GM12878 (cell line): ENCODE measurements around the gene DGKB. TPM values are rescaled to one million over a fixed set of nuclear protein-coding genes. Genes with fewer than 3 reads are reported as not detected.

ENCODE experiments used
- ATAC-seq: fragments of 200-7000 bp; cut with Tn5 transposase; 3 replicates; pipeline ENCODE4 v1.9.1; 2020; ENCODE audit warnings: mild to moderate bottlenecking, moderate library complexity
- BruUV-seq: library from RNA; stranded (reverse); fragments of 400-500 nt; replicated peaks from 2 replicates; lab custom pipeline; 2021; lab: Mats Ljungman, UMichigan
- CTCF ChIA-PET: fragments of 300-600 bp; sonication (Branson Sonifier 250); formaldehyde crosslinking; extraction: SDS; loops from one replicate; lab custom pipeline; 2021; ENCODE audit warnings: inconsistent platforms; lab: Yijun Ruan, JAX
- POLR2A ChIA-PET: fragments of 350-600 bp; formaldehyde crosslinking; extraction: SDS; loops from one replicate; lab custom pipeline; 2021; ENCODE audit warnings: inconsistent platforms; lab: Charles Lee
- RAD21 ChIA-PET: fragments of 300-600 bp; sonication (Branson Sonifier 250); formaldehyde crosslinking; loops from one replicate; lab custom pipeline; 2023; ENCODE audit warnings: antibody characterized with exemption; ENCODE audit not compliant: unreplicated experiment; lab: Charles Lee
- SMC1A ChIA-PET: fragments of 300-600 bp; sonication (Branson Sonifier 250); formaldehyde crosslinking; loops from one replicate; lab custom pipeline; 2023; ENCODE audit not compliant: unreplicated experiment, uncharacterized antibody; lab: Charles Lee
- DNase-seq: peaks from one replicate; pipeline ENCODE4 v3.0.0-alpha.2; 2011; ENCODE audit warnings: low read depth, low spot score
- FAIRE-seq: peaks from 3 replicates; lab custom pipeline; 2011; peaks lifted over from hg19 to GRCh38; lab: Jason Lieb, UNC
- H2AFZ ChIP-seq: 2 replicates; pipeline ENCODE4 v1.6.0; 2011; ENCODE audit warnings: low read depth, low read length, control low read depth; ENCODE audit not compliant: control insufficient read depth
- H3K27ac ChIP-seq: 2 replicates; pipeline ENCODE4 v1.5.1; 2011; ENCODE audit warnings: control low read depth; ENCODE audit not compliant: control insufficient read depth, insufficient read depth
- H3K27me3 ChIP-seq, 2 experiments: replicated peaks in 1 of 2; 2 replicates each; pipeline versions ENCODE4 v1.6.0 to v1.6.1; 2011; ENCODE audit warnings: low read length in 1 of 2; ENCODE audit not compliant: control insufficient read depth in 2 of 2, insufficient read depth in 2 of 2
- H3K36me3 ChIP-seq, 2 experiments: 2 replicates each; pipeline ENCODE4 v1.5.1; 2011; ENCODE audit warnings: low read length in 1 of 2; ENCODE audit not compliant: control insufficient read depth in 2 of 2, insufficient read depth in 2 of 2
- H3K4me1 ChIP-seq: 2 replicates; pipeline ENCODE4 v1.6.1; 2011; ENCODE audit warnings: mild to moderate bottlenecking, low read length, moderate library complexity, mixed read lengths; ENCODE audit not compliant: control insufficient read depth, insufficient read depth
- H3K4me2 ChIP-seq: 2 replicates; pipeline ENCODE4 v1.6.0; 2011; ENCODE audit warnings: control low read depth; ENCODE audit not compliant: control insufficient read depth, insufficient read depth
- H3K4me3 ChIP-seq: fragments of 200-600 bp; sonication (generic); 2 replicates; pipeline ENCODE4 v1.5.1; 2016
- H3K79me2 ChIP-seq: 2 replicates; pipeline ENCODE4 v1.6.0; 2011; ENCODE audit warnings: low read length; ENCODE audit not compliant: control insufficient read depth, insufficient read depth
- H3K9ac ChIP-seq: 2 replicates; pipeline ENCODE4 v1.8.0; 2011; ENCODE audit warnings: low read length, control low read depth, mixed read lengths; ENCODE audit not compliant: control insufficient read depth, insufficient read depth
- H3K9me3 ChIP-seq: replicated peaks from 3 replicates; pipeline ENCODE4 v1.5.1; 2011; ENCODE audit warnings: mild to moderate bottlenecking, low read length; ENCODE audit not compliant: control insufficient read depth, insufficient read depth
- H4K20me1 ChIP-seq: 2 replicates; pipeline ENCODE4 v1.6.0; 2011; ENCODE audit not compliant: control insufficient read depth, insufficient read depth
- ASH2L ChIP-seq: fragments of 300-600, 200-600 bp; sonication (generic); IDR thresholded peaks from 2 replicates; pipeline ENCODE4 v1.6.1; 2017; ENCODE audit warnings: low read depth, mild to moderate bottlenecking, borderline replicate concordance
- BRCA1 ChIP-seq: IDR thresholded peaks from 2 replicates; pipeline ENCODE4 v1.6.1; 2011; ENCODE audit warnings: low read depth, low read length, improper control_type of control experiment
- CBX3 ChIP-seq: fragments of 200-600 bp; sonication (generic); IDR thresholded peaks from 2 replicates; pipeline ENCODE4 v1.6.1; 2016; ENCODE audit warnings: low read depth, borderline replicate concordance
- EP300 ChIP-seq, 2 experiments: fragments of 150-350 bp in 1 of 2; IDR thresholded peaks; 2 replicates each; pipeline ENCODE4 v1.6.1; 2011 to 2012; ENCODE audit warnings: low read depth in 2 of 2, low read length in 2 of 2, borderline replicate concordance in 1 of 2, improper control_type of control experiment in 1 of 2, inconsistent platforms in 1 of 2; ENCODE audit not compliant: control insufficient read depth in 1 of 2
- EZH2 ChIP-seq: IDR thresholded peaks from 2 replicates; pipeline ENCODE4 v1.6.1; 2012; ENCODE audit warnings: low read depth, mild to moderate bottlenecking, control low read depth, inconsistent platforms, low read length, borderline replicate concordance; ENCODE audit not compliant: control insufficient read depth
- FOS ChIP-seq: IDR thresholded peaks from 3 replicates; pipeline ENCODE4 v1.6.1; 2011; ENCODE audit warnings: borderline replicate concordance; ENCODE audit not compliant: insufficient read length; ENCODE audit errors: extremely low read depth
- IKZF1 ChIP-seq: fragments of 450-650 bp; conservative IDR thresholded peaks from 2 replicates; pipeline ENCODE4 v1.6.1; 2017; ENCODE audit warnings: antibody characterized with exemption, mild to moderate bottlenecking
- JUNB ChIP-seq: IDR thresholded peaks from 2 replicates; pipeline ENCODE4 v1.6.1; 2016; ENCODE audit warnings: antibody characterized with exemption, mild to moderate bottlenecking
- MTA3 ChIP-seq: IDR thresholded peaks from 2 replicates; pipeline ENCODE4 v1.6.1; 2012; ENCODE audit warnings: low read length, inconsistent platforms, borderline replicate concordance
- NFYA ChIP-seq: IDR thresholded peaks from 2 replicates; pipeline ENCODE4 v1.6.1; 2011; ENCODE audit warnings: low read depth, mild to moderate bottlenecking, low read length, improper control_type of control experiment, borderline replicate concordance
- POLR2A ChIP-seq: IDR thresholded peaks from 2 replicates; pipeline ENCODE4 v1.6.1; 2011; ENCODE audit warnings: low read depth, mild to moderate bottlenecking, low read length
- RAD21 ChIP-seq: IDR thresholded peaks from 2 replicates; pipeline ENCODE4 v1.6.1; 2011; ENCODE audit warnings: mild to moderate bottlenecking, low read depth, low read length, moderate library complexity; ENCODE audit not compliant: insufficient read depth
- SPI1 ChIP-seq: IDR thresholded peaks from 2 replicates; pipeline ENCODE4 v1.6.1; 2011; ENCODE audit warnings: low read depth, mild to moderate bottlenecking, low read length, moderate library complexity, borderline replicate concordance; ENCODE audit not compliant: insufficient read depth
- SUPT20H ChIP-seq: IDR thresholded peaks from 2 replicates; pipeline ENCODE4 v1.6.1; 2011; ENCODE audit warnings: low read depth, mild to moderate bottlenecking, low read length, moderate library complexity, borderline replicate concordance; ENCODE audit not compliant: control insufficient read depth
- ZSCAN29 ChIP-seq: fragments of 450-650 bp; IDR thresholded peaks from 2 replicates; pipeline ENCODE4 v1.6.1; 2017; ENCODE audit warnings: mild to moderate bottlenecking, moderate library complexity
- WGBS: methylation state at CpG from one replicate; pipeline ENCODE4 v1.1.6; 2016; ENCODE audit warnings: low lambda C conversion rate; ENCODE audit not compliant: insufficient replicate concordance, insufficient coverage; ENCODE audit errors: missing lambda C conversion rate; 5-methylcytosine and 5-hydroxymethylcytosine counted together
- in situ Hi-C: fragments of 300-500 bp; cut with MboI; formaldehyde crosslinking; loops from 9 replicates; pipeline ENCODE4 v1.14.3; 2018; ENCODE audit warnings: mixed read lengths
- intact Hi-C: fragments of 100-400 bp; cut with micrococcal nuclease; formaldehyde crosslinking; loops from one replicate; pipeline ENCODE4 v1.14.2; 2022; ENCODE audit not compliant: unreplicated experiment
- polyA plus RNA-seq, 11 experiments: library from polyadenylated mRNA; depleted of rRNA in 4 of 11; unstranded in 6 of 11; stranded (reverse) in 5 of 11; fragments of >200 nt; fragmentation: Nextera tagmentation in 4 of 11; fragmentation: Illumina TruSeq in 1 of 11; extraction: Ambion mirVana in 4 of 11; extraction: Trizol in 1 of 11; gene quantifications; 1 replicate in 1 of 11; 2 replicates in 10 of 11; pipeline versions ENCODE4 v1.2.1 to v1.2.3, GENCODE V29; 2011 to 2016; ENCODE audit warnings: inconsistent platforms in 2 of 11, missing spikeins in 2 of 11, low read depth in 1 of 11
- total RNA-seq, 4 experiments: library from RNA; depleted of rRNA in 3 of 4; stranded (reverse); fragments of >200 nt in 3 of 4; fragmentation: Illumina TruSeq in 1 of 4; extraction: Trizol in 1 of 4; gene quantifications; 2 replicates each; pipeline versions ENCODE4 v1.2.1 to v1.2.3, GENCODE V29; 2013 to 2021
- TF ChIP-seq, protein P1 (sequence below), 3 experiments: IDR thresholded peaks in 2 of 3; conservative IDR thresholded peaks in 1 of 3; 2 replicates each; pipeline ENCODE4 v1.5.1; 2011; ENCODE audit warnings: low read depth in 3 of 3, low read length in 3 of 3, mild to moderate bottlenecking in 3 of 3, control low read depth in 2 of 3, moderate library complexity in 2 of 3, inconsistent platforms in 1 of 3, mixed read lengths in 1 of 3; ENCODE audit not compliant: control insufficient read depth in 2 of 3, insufficient read depth in 1 of 3; ENCODE audit errors: extremely low read depth in 1 of 3
- TF ChIP-seq, protein P2 (sequence below): IDR thresholded peaks from 2 replicates; pipeline ENCODE4 v1.6.1; 2012; ENCODE audit warnings: improper control_type of control experiment, low read depth, low read length; ENCODE audit not compliant: insufficient replicate concordance

DGKB gene
- total and polyA plus RNA-seq, 10 of the 15 experiments (the other 5 are each of a cell fraction or from before 2014, with no cell fraction given) = 0.02 to 0.10 (median 0.04) TPM; not detected in 6

DNA sequence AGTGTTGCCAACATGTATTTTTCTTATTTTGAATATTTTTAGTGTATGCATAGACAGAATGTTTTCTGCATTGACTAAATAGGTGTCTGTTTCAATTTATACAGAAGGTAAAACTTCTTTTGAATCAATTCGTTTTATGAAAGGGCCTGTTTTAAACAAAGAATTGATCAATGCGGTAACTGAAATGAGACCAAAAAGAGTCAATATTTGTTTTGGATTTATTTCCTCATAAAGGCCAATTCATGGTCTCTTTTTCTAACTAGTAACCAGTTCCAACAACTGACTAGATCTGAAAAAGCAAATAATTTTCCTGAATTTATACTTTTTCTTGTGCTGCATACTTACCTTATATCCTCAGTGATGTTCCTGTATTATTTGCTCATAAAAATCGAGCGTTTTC lies 320.5 kb downstream of the DGKB start (continued):
- no peak for TF ChIP-seq EZH2
- TF ChIP-seq POLR2A = no peak
- no peak for TF ChIP-seq CBX3
- no peak for TF ChIP-seq BRCA1
- no peak for TF ChIP-seq MTA3
- TF ChIP-seq RAD21 = no peak
- no peak for TF ChIP-seq SPI1

DNA sequence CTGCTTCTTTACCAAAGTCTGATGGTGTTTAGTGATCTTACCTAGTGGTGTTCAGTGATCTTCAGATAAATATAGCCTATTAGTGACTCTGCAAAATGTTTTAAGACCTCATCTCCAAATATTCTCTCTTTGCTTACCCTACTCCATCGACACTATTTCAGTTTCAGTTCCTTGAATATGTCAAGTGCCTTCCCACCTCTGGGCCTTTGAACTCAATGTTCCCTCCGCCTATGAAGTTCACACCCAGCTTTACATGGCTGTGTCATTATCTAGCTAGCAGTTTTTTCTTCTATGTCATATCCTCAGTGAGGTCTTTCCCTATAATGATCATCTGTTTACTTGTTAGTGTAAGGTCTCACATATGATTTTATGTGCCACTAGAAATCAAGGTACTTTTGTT lies 322.6 kb downstream of the DGKB start:
- POLR2A ChIA-PET = no interaction called here
- Histone ChIP-seq H3K27me3 (no peaks in the 10 kb centered on the region), H3K4me1 (no peaks in the 10 kb centered on the region), H3K9me3 (no peaks in the 10 kb centered on the region), H3K27ac (no peak overlapping the region), H4K20me1 (no peaks in the 10 kb centered on the region), H3K4me3 (no peak overlapping the region), H3K9ac (no peak overlapping the region), H3K79me2 (no peaks in the 10 kb centered on the region), H3K36me3 (no peaks in the 10 kb centered on the region), H2AFZ (no peak overlapping the region), H3K4me2 (no peak overlapping the region)
- in situ Hi-C loops (no loop called here), intact Hi-C loops (no loop called here)
- BruUV-seq = no TSS peak
- SMC1A ChIA-PET = no interaction called here
- DNase-seq (no peak), FAIRE-seq (no peak), ATAC-seq (peak; percentile 62)
- RAD21 ChIA-PET = no interaction called here
- CTCF ChIA-PET = interaction anchor here (1.9 kb wide), 1 partner anchor 112 kb away, joined by 3 read pairs; no protein-coding TSS in a partner anchor
- WGBS = 3% methylated on average over 2 of the region's 2 CpGs
- TF ChIP-seq RAD21 (no peak), ZSCAN29 (no peak), EP300 (IDR thresholded peaks at IDR 0.05; ENCODE audit: borderline replicate concordance in 1 of 2, control insufficient read depth in 1 of 2, low read depth in 2 of 2, low read length in 2 of 2) (no peak), JUNB (no peak), SUPT20H (no peak), IKZF1 (no peak), NFYA (no peak), FOS (no peak), ASH2L (no peak), SPI1 (no peak)
- TF ChIP-seq, protein P1, sequence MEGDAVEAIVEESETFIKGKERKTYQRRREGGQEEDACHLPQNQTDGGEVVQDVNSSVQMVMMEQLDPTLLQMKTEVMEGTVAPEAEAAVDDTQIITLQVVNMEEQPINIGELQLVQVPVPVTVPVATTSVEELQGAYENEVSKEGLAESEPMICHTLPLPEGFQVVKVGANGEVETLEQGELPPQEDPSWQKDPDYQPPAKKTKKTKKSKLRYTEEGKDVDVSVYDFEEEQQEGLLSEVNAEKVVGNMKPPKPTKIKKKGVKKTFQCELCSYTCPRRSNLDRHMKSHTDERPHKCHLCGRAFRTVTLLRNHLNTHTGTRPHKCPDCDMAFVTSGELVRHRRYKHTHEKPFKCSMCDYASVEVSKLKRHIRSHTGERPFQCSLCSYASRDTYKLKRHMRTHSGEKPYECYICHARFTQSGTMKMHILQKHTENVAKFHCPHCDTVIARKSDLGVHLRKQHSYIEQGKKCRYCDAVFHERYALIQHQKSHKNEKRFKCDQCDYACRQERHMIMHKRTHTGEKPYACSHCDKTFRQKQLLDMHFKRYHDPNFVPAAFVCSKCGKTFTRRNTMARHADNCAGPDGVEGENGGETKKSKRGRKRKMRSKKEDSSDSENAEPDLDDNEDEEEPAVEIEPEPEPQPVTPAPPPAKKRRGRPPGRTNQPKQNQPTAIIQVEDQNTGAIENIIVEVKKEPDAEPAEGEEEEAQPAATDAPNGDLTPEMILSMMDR (IDR thresholded peaks at IDR 0.05 in 2 of 3, conservative IDR thresholded peaks at IDR 0.05 in 1 of 3; ENCODE audit: control insufficient read depth in 2 of 3, extremely low read depth in 1 of 3, insufficient read depth in 1 of 3, low read depth in 3 of 3, low read length in 3 of 3) = no peak
- TF ChIP-seq, protein P2, sequence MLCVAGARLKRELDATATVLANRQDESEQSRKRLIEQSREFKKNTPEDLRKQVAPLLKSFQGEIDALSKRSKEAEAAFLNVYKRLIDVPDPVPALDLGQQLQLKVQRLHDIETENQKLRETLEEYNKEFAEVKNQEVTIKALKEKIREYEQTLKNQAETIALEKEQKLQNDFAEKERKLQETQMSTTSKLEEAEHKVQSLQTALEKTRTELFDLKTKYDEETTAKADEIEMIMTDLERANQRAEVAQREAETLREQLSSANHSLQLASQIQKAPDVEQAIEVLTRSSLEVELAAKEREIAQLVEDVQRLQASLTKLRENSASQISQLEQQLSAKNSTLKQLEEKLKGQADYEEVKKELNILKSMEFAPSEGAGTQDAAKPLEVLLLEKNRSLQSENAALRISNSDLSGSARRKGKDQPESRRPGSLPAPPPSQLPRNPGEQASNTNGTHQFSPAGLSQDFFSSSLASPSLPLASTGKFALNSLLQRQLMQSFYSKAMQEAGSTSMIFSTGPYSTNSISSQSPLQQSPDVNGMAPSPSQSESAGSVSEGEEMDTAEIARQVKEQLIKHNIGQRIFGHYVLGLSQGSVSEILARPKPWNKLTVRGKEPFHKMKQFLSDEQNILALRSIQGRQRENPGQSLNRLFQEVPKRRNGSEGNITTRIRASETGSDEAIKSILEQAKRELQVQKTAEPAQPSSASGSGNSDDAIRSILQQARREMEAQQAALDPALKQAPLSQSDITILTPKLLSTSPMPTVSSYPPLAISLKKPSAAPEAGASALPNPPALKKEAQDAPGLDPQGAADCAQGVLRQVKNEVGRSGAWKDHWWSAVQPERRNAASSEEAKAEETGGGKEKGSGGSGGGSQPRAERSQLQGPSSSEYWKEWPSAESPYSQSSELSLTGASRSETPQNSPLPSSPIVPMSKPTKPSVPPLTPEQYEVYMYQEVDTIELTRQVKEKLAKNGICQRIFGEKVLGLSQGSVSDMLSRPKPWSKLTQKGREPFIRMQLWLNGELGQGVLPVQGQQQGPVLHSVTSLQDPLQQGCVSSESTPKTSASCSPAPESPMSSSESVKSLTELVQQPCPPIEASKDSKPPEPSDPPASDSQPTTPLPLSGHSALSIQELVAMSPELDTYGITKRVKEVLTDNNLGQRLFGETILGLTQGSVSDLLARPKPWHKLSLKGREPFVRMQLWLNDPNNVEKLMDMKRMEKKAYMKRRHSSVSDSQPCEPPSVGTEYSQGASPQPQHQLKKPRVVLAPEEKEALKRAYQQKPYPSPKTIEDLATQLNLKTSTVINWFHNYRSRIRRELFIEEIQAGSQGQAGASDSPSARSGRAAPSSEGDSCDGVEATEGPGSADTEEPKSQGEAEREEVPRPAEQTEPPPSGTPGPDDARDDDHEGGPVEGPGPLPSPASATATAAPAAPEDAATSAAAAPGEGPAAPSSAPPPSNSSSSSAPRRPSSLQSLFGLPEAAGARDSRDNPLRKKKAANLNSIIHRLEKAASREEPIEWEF = no peak
